ENCODE results near the gene OR1B1.
"Not testable (repeated sequence)": the region's sequence is repeated elsewhere in the genome, so short reads cannot be mapped to it uniquely, and the experiment has no call there.

Gene OR1B1

DNA sequence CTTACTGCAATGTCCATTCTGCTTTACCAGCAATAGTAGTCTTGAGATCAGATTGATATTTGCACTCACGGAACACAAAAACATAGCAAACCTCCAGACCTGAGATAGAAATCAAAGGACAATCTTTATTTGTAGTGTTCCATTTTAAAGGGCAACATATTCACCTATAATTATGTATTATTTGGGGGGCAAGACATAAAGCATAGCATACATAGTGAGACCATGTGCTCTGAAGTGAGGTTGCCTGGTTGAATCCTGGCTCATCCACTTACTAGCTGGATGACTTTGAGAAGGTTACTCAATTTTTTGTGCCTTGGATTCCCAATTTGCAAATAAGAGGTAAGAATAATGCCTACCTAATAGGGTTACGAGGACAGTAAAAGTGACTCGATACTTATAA lies at the start of gene OR1B1:
OR1B1 (minus strand) TSS at position 101 of the 400 bp plus-strand sequence.
- no peak for DNase-seq

DNA sequence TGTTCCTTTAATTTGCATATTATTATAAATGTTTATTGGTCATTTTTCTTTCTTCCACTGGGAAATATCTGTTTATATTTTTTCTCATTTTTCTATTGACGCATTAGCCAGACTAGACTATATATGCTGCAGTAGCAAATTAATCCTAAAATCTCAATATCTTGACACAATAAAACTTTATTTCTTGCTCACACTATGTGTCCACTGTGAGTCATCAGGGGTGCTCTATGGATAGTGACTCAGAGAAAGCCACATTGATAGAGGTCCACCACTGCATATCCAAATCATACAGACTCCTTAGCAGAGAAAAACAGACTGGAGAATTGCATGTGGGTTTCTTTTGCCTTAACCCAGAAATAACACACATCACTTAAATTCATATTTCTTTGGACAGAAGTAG lies 38.3 kb upstream of the OR1B1 start:
- DNase-seq, result no peak

DNA sequence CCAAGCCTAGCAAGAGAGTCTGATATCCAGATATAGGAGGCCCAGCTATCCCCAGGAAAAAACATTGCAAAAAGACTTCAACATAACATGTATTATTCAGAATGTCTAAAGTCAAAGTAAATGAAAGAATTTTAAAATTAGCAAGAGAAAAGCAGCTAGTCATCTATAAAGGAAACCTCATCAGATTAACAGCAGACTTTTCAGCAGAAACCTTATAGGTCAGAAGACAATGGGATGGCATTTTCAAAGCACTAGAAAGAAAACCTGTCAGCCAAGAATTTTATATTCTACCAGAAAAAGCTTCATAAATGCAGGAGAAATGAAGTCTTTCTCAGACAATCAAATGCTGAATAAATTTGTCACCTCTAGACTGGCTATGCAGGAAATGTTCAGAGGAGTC lies 27.4 kb upstream of the OR1B1 start:
- no peak for DNase-seq

DNA sequence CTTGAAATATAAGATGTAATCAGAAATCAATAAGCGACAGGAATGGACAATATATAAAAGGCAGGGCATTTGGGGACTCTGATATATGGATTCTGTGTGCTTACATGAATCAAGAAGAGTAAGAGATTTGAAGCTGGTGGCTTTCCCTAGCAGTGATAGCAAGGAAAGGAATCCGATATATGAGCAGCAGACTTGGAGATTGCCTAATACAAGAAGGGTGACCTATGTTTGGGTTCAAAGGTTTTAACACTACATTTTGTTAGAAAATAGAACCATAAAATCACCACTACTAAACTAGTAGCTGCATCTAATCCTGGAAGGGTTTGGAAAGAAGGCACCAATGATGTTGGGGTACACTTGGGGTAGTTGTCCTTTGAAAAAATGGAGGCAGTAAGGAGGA lies 15.1 kb upstream of the OR1B1 start:
- DNase-seq, result no peak

DNA sequence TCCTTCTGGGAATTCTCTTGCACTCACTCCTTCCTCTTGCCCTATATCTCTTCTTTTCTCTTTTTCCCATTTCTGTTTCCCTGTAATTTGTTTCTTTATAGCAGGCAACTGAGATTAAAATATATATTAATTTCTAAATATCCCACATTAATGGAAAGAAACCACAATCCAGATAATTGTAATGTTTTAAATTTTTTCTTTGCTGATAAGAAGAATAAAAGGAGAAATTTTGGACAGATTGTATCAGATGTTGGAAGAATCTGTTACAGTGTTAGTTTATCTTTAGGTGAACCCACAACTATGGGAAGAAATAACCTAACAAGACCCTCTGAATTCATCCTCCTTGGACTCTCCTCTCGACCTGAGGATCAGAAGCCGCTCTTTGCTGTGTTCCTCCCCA lies 4.0 kb upstream of the OR1B1 start, which contains the start of gene OR1L1:
OR1L1 (plus strand) TSS at position 301 of the 400 bp plus-strand sequence; CDS start at position 301, 0 bp downstream.
- no peak for DNase-seq

DNA sequence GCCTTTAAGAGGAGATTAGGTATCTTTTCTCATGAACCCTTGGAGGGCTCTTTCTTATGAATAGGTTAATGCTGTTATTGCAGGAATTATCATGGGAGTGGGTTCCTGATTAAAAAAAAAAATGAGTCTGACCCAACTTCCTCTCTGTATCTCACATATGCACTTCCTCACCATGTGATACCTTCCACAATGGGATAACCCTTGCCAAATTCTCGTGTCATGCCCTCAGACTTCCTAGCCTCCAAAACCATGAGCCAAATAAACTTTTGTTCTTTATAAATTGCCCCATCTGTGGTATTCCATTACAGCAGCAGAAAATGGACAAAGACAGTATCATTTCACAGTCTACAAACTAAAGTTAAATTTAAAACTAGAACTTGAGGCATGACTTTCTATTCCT lies 1.0 kb downstream of the OR1B1 start:
- no peak for DNase-seq

DNA sequence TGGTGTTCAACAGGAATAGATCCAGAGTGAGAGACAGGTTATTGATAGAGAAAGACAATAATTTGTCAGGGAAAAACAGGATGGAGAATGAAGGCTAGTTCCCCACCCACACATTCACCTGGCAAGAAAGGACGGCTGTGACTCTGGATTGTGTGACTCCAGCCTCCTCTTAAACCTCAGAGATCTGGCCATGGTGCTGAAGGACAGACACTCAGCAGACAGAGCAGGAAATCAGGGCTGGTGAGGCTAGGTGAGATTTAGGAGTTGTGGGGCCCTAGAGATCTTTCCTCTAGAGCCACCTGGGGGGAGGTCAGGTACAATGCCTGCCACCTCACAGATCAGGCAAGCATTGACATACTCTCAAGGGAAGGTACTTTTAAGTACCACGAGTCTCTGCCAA lies 15.2 kb downstream of the OR1B1 start:
- no peak for DNase-seq

DNA sequence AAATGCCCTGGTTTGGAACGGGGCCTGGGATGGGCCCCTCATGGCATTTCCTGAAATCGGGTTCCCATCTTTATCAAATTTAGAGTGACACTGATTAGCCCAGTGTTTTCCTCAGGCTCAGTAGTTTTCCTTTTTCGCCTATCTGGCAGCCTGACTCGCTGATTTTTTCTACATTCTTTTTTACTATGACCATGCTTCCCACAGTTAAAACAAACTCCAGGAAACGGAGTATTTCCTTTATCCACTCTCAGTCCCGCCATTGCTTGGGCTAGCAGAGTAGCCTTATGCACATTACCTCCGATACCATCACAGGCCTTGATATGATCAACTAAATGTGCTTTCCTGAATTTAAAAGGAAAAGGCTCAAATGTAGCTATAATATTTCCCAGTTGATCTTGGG lies 37.4 kb downstream of the OR1B1 start:
- no peak for DNase-seq

DNA sequence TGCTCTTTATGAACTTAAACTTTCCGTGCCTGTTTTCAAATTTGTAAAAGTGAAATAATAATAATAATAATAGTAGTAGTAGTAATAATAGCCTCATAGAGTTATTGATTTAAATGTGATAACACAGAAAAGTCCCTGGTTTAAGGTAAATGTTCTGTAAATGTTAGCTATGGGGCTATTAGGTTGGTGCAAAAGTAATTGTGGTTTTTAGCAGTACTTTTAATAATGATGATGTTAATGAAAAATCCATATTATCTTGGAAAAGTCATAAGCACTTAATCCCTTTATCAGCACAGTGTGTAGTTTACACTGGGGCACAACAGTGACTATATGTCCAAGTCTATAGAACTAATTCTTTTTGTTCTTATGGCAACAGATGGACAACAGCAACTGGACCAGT lies 43.1 kb downstream of the OR1B1 start, which contains the start of gene OR1Q1:
OR1Q1 (plus strand) TSS at position 377 of the 400 bp plus-strand sequence; CDS start at position 377, 0 bp downstream.
- no peak for DNase-seq

DNA sequence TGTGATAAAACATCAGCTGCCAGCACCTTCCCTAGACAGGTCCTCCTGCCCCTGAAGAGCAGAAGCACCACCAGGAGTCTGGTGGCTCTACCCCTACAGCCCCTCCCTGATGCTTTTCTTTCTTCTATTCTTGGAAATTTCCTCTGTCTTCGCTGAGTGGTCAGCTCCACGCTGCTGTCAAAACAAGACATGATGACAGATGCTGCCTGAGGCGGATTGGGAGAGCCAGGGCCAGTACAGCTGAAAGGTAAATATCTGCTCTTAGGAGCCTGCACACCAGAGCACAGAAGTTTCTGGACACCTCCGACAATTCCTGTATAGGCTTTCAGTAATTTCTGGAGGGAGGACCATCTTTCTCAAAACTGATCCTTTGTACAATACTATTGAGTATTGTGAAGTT lies 47.6 kb downstream of the OR1B1 start:
- no peak for DNase-seq

DNA sequence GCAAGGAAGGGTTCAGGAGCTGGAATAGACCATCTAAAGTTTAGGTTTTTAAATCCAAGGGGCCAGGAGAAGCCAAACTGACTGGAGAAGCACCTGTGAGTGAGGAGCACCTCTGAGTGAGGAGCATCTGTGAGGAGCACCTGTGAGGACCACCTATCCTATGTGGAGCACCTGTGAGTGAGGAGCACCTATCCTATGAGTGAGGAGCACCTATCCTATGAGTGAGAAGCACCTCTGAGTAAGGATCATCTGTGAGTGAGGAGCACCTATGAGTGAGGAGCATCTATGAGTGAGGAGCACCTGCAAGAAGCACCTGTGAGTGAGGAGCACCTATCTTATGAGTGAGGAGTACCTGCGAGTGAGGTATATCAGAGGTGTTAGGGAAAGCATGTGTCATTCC lies 50.8 kb downstream of the OR1B1 start:
- no peak for DNase-seq

DNA sequence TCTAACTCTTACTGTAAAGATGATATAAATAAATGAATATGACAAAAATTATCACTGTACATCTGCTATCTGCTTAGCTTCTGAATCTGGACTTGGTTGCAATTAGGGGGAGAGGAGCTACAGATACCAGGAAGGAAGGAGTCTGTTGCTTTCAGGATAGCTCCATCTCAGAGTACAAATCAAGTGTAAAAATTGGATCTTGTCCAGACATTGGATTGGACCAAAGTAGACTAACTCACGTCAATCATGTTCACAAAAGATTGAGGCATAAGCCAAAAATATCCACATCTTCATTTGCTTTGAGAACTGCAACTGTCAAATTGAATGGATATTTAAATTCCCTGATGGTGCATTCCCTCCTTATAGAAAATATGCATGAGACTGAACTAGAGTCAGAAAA lies 51.7 kb downstream of the OR1B1 start:
- DNase-seq, result no peak

DNA sequence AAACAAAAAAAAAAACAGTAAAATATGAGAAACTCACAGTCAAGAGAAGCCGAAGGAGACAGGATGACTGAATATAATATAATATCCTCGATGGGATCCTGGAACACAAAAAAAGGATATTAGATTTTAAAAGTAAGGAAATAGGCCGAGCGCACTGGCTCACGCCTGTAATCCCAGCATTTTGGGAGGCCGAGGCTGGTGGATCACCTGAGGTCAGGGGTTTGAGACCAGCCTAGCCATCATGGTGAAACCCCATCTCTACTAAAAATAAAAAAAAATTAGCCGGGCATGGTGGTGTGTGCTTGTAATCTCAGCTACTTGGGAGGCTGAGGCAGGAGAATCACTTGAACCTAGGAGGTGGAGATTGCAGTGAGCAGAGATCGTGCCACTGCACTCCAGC lies 74.1 kb downstream of the OR1B1 start, which contains the start of gene OR1L8:
OR1L8 (minus strand) TSS at position 101 of the 400 bp plus-strand sequence. CDS start 14,907 bp downstream, outside the sequence.
- not testable (repeated sequence) for DNase-seq

DNA sequence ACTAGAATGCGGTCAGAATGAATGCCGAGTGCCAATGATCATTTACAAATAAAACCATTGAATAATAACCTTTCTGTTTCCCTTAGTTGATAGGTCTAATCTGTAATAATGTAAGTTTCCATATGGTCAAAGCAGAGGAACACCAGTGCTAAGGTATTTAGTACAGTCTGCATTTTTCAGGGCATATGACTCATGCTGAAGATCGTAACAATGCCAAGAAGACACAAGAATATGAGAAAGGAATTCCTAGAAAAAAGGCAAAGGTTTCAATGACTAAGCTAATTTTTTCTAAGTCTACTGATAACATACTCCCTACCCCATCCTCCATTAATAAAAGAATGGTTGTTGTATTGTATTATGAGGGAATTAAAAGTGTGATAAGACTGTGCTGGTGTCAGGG lies 77.1 kb downstream of the OR1B1 start:
- DNase-seq, result no peak

DNA sequence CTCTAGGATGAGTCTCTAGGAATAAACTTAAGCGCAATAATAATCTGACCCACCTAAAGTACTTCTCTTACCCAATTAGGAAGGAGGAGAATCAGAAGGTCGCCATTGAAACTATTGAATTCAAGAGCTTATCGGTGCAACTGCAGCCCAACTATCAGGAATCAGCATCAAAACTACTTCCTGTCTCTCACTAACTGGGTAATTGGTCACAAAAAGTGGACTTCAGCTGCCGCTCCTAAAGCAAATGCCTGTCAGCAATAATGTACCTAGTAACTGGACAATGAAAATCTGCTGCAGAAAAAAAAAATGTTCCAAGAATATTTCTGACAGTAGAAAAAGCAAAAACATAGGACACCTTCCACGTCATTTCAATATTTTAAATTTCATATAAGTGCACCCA lies 77.6 kb downstream of the OR1B1 start:
- DNase-seq, result no peak

Measured in CD4-positive, alpha-beta T cell treated with Interleukin-12 subunit alpha and Interleukin-12 subunit beta, for 1 hour (primary cell).